Stimulated activated CD8-positive, alpha-beta memory T cell treated with anti-CD3 and anti-CD28 coated beads, Interleukin-12 subunit alpha, Interleukin-12 subunit beta, amount 100 ng/mL, for 24 hours (primary cell): ENCODE data around the gene CLEC16A.

Source experiments
- DNase-seq: peaks from one replicate; pipeline ENCODE4 v3.0.0-alpha.2; 2020; ENCODE audit errors: extremely low read depth

CLEC16A gene

GRCh38 chr16:10992112-10992511 is 47.7 kb downstream of the CLEC16A start:
- DNase-seq: no peak

- DNase-seq: no peak
Measured at GRCh38 chr16:10992797-10993196, 48.4 kb downstream of the CLEC16A start.

DNA sequence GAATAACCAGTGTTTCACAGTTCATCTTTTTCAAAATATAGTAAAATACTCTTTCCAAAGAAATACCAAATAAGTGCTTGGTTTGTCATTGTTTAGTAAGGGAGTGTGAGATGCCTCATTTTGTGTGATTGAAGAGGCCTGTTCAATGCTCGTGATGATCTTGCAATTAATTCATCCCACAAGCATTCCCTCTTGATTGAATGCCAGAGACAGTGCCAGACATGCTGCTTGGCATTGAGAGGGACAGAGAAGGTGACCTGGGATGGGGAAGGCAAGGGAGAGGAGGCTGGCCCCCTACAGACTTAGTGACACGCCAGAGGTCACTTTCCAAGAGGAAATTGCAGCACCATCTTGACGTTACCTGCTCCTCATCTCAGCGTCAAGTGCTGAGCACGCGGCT is 49.3 kb downstream of the CLEC16A start:
- no peak for DNase-seq

DNA sequence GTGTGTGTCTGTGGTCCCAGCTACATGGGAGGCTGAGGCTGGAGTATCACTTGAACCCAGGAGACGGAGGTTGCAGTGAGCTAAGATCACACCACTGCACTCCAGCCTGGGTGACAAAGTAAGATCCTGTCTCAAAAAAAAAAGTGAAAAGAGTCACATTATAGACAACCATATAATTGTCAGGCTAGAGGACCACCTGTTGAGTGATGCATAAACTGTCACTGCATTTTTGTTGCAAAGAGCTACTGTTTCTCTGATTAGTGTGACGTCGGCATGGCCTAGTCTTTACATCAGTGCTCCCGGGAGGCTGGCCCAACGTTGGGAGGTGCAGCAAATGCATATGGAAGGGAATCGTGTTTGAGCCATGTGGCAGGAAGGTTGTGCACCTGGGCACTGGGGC is 50.2 kb downstream of the CLEC16A start:
- DNase-seq: no peak

DNA sequence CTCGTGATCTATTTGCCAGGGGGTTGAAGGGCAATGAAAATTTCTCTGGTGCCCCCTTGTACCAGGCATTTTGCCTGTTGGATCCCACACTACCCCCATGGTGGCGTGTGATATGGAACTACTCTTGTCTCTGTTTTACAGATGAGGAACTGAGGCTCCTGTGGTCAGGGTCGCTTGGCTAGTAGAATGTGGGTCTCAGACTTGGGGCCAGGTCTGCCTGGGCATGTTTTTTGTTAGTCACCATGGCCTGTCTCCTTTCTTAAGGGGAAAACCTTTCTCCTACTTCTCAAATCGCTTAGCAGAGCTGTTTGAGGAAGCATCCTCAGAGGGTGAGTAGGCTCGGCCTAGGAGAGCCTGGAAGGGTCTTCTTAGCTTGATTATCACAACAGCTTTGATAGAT is 51.2 kb downstream of the CLEC16A start:
- no peak for DNase-seq

DNA sequence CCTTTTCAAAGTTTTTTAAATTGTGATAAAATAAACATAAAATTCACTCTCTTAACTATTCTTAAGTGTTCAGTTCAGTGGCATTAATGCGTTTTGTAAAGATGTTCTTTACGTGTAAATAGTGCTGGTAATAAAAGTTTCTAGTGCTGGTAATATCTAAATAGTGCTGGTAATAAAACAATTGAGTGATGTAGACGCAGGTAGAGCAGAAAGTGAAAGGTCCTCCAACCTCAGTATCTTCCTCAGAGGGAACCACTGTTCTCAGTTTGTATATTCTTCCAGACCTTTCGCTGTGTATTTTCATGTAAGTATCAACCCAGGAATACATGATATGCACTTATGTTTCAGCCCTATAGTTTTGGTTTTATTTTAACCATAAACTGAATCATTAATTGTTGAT is 53.1 kb downstream of the CLEC16A start:
- no peak for DNase-seq

DNA sequence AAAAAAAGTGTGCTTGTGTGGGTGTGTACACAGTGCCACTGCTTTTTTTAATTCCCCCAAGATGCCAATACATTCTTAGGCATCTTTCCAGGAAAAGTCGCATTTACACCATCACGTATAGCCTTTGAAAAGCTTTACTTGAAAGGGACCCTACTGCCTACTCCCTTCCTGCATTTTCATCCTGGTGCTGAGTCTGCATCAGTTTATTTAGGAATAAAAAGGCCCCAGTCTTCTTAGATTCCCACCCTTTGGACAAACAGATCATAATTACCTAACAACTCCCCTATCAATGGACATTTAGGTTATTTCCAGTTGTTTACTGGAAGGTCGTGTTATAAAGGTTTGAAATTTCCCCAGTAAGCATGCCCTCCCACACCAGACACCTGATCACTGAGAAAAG is 54.9 kb downstream of the CLEC16A start:
- no peak for DNase-seq

GRCh38 chr16:11001611-11002010 is 57.2 kb downstream of the CLEC16A start:
- DNase-seq: no peak

- no peak for DNase-seq
Measured at GRCh38 chr16:11003141-11003540, 58.8 kb downstream of the CLEC16A start.

DNA sequence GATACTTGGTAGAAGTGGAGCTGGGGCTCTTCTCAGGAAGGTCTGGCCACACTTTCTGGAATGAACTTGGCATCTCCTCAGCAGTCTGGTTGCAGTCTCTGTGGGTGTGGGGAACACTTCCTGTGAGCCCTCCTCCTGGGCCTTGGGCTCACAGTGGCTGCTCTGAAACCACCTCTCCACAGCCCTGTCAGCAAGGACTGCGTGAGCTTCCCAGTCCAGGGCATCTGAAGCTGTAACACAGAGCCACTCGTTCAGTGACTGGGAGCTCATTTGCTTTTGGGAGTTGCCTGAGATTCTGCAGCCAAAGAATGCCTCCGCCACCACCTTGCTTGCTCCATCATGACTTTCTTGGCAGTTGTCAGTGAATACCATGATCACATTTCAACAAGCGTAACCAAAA is 60.0 kb downstream of the CLEC16A start:
- DNase-seq: no peak

DNA sequence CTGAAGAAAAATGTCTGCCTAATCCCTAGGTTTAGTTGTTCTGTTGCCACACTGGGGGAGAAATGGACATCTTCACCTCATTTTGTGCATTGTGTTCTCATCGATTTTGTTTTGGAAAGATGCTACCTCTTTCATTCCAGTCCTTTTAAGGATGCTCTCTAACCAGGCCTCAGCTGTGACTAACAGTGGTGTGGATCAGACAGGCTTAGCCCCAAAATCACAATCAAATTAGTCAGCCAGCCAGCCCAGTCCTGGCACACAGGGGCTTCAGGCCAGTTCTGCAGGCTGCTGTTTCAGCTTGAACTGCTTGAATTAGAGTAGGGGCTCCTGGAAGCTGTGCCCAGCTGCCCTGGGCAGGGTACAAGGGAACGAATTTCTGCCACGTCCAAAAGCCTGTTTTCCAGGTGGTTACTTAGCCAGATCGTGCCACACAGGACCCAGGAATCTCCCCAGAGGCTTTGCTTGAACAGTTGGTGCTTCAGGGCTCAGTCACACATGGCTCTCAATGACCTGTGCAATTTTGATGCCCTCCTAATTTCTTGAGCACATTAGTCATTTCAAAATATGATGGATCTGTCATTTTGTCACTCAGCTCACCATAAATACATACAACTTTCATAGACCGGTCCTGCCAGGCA is 60.7 kb downstream of the CLEC16A start:
- DNase-seq: no peak

DNA sequence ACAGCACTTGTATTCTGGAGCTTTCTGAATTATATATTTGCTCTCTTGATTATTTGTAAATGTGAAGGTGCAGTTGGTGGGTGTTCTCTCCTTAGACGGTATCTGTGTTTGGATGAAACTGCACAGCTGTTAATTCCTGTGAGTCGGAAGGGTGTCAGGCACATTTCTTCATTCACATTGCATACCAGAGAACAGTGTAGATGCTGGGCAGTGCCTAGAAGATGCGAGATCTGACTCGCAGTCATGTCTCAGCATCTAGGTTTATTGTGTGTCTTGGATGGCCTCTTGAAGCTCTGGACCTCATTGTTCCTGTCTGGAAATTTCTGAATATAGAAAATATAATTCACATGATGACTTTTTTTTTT is 61.2 kb downstream of the CLEC16A start:
- DNase-seq: no peak

GRCh38 chr16:11006656-11007055 is 62.3 kb downstream of the CLEC16A start:
- no peak for DNase-seq

GRCh38 chr16:11007714-11008280 is 63.4 kb downstream of the CLEC16A start:
- no peak for DNase-seq

- no peak for DNase-seq
Measured at GRCh38 chr16:11009027-11009755, 64.8 kb downstream of the CLEC16A start.

- no peak for DNase-seq
Measured at GRCh38 chr16:11010575-11011221, 66.3 kb downstream of the CLEC16A start.

GRCh38 chr16:11011326-11011725 is 67.0 kb downstream of the CLEC16A start:
- no peak for DNase-seq

GRCh38 chr16:11012841-11013240 is 68.5 kb downstream of the CLEC16A start:
- no peak for DNase-seq

DNA sequence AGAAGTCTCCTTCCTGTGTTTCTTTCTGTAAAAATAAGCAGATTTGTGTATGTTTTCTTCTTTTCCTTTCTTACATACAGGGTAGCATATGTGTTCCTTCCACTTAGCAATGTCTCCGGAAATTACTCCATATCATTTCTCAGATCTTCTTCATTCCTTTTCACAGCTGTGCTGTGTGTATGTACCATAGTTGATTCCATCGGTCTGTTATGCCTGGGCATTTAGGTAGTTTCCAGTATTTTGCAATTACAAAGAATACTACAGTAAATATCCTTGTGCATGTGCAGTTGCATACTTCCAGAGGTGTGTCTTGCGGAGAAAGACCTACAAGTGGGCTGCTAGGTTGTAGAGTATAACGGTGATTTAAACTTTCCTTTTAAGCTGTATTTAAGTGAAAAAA is 69.8 kb downstream of the CLEC16A start:
- no peak for DNase-seq

- DNase-seq: no peak
Measured at GRCh38 chr16:11015076-11015475, 70.7 kb downstream of the CLEC16A start.

GRCh38 chr16:11015607-11016006 is 71.2 kb downstream of the CLEC16A start:
- no peak for DNase-seq

GRCh38 chr16:11016524-11016988 is 72.2 kb downstream of the CLEC16A start:
- DNase-seq: no peak

DNA sequence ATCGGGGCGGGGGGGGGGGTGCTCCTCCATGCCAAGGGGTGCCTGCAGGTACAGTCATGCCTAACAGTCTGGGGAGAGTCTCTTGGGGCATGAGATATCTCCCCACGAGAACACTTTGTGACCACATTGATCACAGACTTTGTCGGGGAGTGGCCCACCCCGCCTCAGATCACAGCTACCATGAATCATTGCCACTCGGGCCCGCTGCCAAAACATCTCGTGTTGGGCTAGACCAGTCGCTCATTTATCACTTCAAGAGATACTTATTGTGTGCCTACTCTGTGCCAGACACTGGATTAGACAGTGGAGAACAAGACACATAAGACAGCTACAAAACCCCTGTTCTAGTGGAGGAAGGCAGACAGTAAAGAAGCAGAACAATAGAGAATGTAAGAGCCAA is 72.6 kb downstream of the CLEC16A start:
- DNase-seq: peak; percentile 17
